ENCODE results near the gene MIB1. TPM values are rescaled to one million over a fixed set of nuclear protein-coding genes. Genes with fewer than 3 reads are reported as not detected.

MIB1 gene
- total RNA-seq, 1 donor from 2014 or later = 16.5 TPM

DNA sequence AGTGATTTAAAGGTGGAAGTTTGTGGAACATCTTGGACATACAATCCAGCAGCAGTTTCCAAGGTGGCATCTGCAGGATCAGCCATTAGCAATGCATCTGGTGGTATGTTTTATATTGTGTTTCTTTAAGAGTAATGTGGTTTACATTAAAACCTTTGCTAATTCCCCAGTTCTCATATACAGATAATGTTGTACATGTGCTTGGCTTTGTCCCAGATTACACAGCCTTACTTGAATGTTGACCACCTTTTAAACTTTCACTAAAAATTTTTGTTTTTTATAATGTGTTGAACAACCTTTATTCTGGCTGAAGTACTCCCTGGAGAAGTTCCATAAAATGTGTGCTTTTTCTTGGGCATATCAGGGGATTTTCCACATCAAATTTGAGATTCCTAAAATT, 57.5 kb downstream of the MIB1 start:
- ATAC-seq (ENCODE audit: poor library complexity) = no peak
- intact Hi-C loops (cut with DNase I) = no loop called here
- DNase-seq = no peak

DNA sequence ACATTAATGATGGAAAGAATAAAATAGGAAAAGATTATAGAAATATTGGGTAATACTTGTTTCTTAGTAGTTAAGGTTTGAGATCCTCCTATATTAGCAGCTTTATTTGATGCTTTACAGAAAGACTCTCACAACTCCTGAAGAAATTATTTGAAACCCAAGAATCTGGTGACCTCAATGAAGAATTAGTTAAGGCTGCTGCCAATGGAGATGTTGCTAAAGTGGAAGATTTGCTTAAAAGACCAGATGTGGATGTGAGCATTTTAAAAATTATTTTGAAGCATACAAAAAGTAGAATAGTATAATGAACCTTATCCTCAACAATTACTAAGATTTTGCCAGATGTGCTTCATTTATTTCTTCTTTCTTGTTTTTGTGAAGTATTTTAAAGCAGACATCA, 59.1 kb downstream of the MIB1 start:
- intact Hi-C loops (cut with DNase I) = no loop called here
- no peak for DNase-seq
- ATAC-seq (ENCODE audit: poor library complexity) = no peak

DNA sequence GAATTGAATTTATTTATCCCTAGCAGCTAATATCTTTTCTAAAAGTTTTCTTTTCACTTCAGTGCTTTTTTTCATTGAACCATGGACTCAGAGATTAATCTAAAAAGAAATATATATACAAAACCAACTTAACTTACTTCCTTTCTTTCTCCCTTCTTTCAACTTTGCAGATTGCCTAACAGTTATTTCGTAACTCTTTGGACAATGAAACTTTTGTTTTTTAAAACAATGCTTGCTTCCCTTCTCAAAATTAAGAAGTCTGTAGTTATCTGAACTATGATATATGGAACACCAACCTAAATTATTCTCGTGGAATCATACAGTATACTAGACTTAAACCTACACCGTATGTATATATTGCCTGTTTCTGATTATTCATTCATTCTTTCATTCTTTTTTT, 62.9 kb downstream of the MIB1 start:
- no peak for DNase-seq
- intact Hi-C loops (cut with DNase I) = no loop called here
- ATAC-seq (ENCODE audit: poor library complexity) = no peak

DNA sequence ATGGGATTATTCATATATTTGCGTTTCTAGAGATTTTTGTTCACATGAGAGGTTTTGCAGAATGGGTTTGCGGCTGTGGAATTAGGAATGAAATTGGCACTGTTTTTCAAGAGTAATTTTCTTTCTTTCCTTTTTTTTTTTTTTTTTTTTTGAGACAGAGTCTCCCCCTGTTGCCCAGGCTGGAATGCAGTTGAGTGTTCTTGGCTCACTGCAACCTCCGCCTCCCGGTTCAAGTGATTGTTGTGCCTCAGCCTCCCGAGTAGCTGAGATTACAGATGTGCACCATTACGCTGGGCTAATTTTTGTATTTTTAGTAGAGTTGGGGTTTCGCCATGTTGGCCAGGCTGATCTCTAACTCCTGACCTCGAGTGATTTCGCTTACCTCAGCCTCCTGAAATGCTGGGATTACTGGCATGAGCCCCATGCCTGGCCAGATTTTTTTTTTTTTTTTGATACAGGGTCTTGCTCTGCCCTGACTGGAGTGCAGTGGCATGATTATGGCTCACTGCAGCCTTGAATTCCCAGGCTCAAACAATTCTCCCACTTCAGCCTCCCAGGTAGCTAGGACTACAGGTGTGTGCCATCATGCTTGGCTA, 65.3 kb downstream of the MIB1 start:
- intact Hi-C loops (cut with DNase I) = no loop called here
- peak; percentile 40 for DNase-seq
- peak; percentile 46 for ATAC-seq (ENCODE audit: poor library complexity)

DNA sequence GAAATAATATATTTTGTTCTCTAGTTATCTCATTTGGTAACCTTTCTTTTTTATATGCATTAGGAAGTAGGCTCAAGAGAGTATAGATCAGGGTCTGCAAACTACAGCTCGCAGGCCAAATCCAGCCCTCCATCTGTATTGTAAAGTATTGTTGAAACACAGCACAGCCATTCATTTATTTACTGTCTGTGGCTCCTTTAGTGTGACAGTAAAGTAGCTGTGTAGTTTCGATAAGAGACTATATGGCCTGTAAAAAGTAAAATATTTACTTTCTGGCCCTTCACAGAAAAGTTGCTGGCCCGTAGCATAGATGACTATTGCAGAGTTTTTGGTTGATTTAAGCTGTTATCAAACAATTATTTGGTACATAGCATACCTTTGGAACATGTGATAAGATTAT, 67.6 kb downstream of the MIB1 start:
- intact Hi-C loops (cut with DNase I) = no loop called here
- ATAC-seq (ENCODE audit: poor library complexity) = no peak
- no peak for DNase-seq

DNA sequence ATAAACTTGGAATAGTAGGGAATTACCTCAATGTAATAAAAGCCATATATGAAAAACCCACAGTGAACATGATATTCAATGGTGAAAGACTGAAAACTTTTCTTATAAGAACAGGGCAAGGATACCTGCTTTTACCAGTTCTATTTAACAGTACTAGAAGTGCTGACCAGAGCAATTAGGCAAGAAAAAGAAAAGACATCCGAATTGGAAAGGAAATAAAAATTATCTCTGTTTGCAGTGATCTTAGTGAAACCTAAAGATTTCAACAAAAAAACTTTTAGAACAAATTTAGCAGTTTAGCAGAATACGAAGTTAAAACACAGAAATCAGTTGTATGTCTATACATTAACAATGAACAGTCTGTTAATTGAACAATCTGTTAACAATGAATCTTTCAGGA, 69.1 kb downstream of the MIB1 start:
- intact Hi-C loops (cut with DNase I) = no loop called here
- DNase-seq = no peak
- no peak for ATAC-seq (ENCODE audit: poor library complexity)

DNA sequence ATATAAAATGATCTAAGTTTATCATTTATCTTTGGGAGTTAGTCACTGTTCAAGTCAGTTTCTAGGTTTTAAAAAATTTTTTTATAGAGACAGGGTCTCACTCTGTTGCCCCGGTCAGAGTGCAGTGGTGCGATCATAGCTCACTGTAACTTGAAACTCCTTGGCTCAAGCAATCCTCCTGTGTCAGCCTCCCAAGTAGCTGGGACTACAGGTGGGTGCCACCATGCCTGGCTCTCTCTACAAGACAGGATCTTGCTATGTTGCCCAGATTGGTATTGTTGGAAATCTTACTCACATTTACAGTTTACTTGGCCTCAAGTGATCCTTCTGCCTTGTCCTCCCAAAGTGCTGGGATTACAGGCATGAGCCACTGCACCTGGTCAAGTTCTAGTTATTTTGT, 74.5 kb downstream of the MIB1 start:
- DNase-seq (no peak), ATAC-seq (ENCODE audit: poor library complexity) (no peak)
- intact Hi-C loops (cut with DNase I) = no loop called here

DNA sequence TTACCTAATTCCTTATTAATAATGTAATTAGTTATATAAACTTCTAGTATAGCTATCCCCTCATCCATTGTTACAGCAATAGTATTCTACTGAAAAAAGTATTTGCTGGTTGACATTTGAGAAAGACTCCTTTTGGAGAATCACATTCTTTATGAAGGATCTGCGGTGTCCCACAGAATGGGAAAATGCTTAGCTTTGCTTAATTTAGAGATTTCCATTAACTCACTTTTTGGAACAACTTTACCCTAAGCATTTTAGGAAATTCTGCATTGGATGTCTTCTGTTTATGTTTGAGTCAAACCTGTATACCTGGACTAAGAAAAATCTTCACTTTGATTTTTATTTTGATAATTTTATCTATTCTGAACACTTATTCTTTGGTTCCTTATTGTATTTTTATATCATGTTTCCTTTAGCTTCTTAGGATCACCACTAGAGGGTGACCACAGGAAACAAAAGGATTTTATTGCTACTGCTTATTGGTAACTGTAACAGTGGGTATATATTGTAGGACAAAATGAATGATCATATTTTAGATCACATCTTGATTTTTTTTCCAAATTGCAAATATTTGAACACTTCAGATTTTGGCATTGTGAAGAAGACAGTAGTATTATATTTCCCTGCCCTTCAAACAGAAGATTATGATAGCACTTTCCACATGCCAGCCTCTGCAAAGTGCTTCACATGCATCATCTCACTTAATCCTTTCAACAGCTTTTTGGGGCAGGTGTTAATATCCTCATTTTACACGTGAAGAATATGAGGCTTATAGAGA, 79.6 kb downstream of the MIB1 start:
- DNase-seq = no peak
- peak; percentile 38 for ATAC-seq (ENCODE audit: poor library complexity)
- intact Hi-C loops (cut with DNase I) = loop anchor here (2.0 kb wide), 1 partner anchor 31 kb away; no protein-coding TSS in a partner anchor

DNA sequence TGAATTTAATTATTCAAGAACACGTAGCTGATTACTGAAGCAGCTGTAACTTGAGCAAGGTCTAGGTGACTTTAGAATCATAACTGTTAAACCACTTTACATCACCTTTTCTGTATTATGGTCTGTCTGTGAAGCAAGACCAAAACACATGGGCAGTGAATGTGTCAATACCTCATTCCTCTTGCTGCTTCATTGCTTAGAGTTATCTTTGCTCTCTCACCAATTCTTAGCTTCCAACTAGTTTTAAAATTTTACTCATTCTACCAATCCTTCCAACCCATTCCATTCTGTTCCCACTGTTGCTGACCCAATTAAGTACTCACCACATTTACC, 80.2 kb downstream of the MIB1 start:
- intact Hi-C loops (cut with DNase I) = loop anchor here (2.0 kb wide), 1 partner anchor 30 kb away; no protein-coding TSS in a partner anchor
- no peak for ATAC-seq (ENCODE audit: poor library complexity)
- no peak for DNase-seq

DNA sequence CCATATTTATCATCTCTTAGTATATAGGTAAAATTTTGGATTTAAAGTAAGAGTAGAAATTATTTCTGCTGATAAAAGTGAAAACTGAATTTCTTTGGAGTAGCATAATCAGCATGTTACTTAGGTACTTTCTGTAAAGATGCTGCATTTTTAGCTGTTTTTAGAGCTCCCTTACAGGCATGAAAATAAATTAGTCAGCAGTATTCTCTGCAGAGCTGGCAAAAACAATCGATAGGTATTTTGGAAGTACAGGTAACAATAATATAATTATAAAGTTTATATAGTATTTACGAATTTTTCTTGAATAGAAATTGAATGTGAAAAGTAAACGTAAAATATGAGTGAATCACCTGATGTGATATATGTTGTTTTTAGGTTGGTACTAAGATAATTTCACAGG, 83.3 kb downstream of the MIB1 start:
- DNase-seq (no peak), ATAC-seq (ENCODE audit: poor library complexity) (no peak)
- intact Hi-C loops (cut with DNase I) = no loop called here

DNA sequence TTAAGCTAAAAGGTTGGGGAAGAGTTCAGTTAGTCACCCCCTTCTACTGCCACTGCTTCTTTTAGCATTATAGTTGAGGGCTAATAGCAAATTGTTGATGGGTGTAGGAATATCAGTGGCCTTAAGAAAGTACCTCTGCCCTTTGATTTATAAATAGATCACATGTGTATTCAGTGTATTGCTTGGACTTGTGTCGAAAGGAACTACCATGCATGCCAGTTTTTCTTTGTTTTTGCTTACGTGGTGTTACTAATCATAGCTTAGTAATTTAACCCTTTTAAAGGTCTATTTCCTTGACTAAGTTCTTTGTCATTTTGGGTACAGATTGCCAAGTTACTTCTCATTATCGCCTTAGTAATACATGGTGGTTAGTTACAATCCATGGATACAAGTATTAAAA, 85.6 kb downstream of the MIB1 start:
- peak; percentile 73 for ATAC-seq (ENCODE audit: poor library complexity)
- intact Hi-C loops (cut with DNase I) = no loop called here
- DNase-seq = no peak

DNA sequence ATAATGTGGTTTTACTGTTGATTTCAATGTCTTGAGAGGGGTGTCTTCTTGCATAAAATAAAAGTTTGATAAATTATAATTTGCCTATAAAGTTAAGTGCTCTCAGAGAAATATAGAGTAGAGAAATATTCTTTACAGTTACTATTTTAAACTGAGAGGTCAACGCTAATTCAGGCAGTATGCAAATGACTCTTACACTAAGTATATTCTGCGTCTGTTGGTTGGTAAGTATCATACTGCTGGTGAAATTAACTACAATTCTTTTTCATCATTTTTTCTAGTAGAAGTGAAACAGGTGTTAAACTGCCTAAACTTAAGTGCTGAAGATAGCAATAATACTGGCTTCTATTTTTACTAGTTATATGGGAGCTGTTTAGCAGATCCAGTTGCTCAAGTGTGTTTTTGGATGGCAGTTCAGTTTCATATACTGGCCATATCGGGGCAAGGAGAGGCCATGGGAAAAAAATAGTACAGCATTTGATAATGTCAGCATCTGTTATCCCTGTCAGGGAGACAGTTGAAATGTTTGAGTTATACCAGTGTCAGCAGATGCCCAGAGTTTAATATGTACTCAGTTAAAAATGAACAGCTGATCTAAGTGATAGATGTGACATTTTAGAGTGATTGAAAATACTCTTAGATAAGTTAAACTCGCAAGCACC, 86.2 kb downstream of the MIB1 start:
- DNase-seq = no peak
- ATAC-seq (ENCODE audit: poor library complexity) = peak; percentile 73
- intact Hi-C loops (cut with DNase I) = no loop called here

DNA sequence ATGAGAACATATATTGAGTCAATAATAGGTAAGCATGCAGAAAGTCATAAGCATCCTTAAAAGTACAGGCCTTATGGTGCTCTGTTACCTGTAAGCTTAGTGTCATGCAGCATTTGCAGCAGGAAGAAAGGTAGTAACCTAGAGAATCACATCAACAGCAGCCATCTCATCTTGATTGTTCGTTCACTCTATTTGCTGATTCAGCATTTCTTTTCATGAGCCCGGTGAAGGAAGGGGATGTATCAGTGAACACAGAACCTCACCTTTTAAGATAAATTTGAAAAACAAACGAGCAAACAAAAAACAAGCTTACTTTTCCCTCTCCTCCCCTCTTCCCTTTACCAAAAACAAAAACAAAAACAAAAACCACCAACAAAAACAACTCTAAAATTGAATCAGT, 89.9 kb downstream of the MIB1 start:
- intact Hi-C loops (cut with DNase I) = no loop called here
- ATAC-seq (ENCODE audit: poor library complexity) (no peak), DNase-seq (no peak)

DNA sequence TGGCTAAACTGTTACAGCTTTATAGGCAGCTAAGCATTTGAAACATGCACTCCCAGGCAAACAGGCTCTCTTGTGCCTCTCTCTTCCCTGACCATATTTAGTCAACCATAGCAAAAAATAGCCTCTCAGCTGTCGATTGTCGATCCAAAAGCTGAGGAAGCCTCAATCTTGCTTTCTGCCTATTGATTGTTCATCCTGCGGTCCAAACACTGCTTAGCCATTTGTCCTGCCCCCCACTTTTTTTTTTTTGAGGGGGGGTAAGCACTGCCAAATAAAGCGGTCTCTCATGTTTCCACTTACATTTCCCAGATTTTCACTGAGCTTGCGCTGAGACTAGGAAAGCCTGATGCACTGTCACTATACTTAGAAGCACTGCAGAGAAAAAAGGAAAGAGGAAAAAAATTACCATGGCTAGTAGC, 90.8 kb downstream of the MIB1 start:
- ATAC-seq (ENCODE audit: poor library complexity) (peak; percentile 75), DNase-seq (no peak)
- intact Hi-C loops (cut with DNase I) = no loop called here

DNA sequence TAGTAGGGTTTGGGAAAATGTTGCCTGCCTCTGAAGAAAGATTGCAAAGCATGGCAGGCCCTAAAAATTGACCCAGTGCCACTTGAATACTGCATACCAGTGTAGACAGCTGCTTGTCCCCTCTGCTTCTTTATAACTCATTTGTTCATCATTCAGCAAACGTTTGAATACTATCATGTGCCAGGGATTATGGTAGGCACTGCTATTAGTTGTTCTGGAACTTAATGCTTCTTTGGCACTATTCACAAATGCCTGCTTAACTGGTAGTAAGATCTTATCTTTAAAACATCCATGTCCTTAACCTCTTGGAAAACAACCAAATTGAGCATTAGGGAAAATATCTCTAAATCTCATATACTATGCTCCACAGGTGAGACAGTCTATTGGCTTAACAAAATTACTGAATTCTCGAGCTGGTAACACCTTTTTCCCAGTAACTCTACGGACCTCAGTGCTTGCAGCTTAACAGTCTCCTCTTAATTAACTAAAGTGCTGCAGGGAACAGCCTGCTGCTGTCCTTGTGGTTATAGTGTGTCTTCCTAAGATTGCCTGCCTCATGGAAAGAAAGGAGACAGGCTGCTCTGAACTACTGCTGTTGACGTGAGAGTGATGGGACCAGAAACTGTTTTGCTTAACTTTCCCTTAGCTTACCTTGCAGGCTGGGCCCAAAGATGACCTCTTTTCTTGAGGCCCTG, 93.2 kb downstream of the MIB1 start:
- intact Hi-C loops (cut with DNase I) = no loop called here
- DNase-seq (no peak), ATAC-seq (ENCODE audit: poor library complexity) (peak; percentile 57)

DNA sequence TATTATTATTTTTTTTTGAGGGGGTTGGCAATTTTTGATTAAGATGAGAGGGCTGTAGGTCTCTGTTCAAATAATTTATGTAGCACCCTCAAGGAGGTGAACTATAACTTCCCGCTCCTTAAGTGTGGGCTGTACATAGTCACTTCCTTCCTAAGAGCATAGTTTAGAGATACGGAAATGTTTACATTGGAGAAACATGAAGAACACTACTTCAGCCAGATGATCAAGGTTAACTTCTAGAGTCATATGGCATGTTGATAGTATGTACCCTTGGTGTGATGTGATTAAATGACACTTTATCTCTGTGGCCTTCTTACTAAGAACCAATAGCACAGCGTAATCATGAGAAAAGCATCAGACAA, 93.7 kb downstream of the MIB1 start:
- no peak for ATAC-seq (ENCODE audit: poor library complexity)
- intact Hi-C loops (cut with DNase I) = no loop called here

DNA sequence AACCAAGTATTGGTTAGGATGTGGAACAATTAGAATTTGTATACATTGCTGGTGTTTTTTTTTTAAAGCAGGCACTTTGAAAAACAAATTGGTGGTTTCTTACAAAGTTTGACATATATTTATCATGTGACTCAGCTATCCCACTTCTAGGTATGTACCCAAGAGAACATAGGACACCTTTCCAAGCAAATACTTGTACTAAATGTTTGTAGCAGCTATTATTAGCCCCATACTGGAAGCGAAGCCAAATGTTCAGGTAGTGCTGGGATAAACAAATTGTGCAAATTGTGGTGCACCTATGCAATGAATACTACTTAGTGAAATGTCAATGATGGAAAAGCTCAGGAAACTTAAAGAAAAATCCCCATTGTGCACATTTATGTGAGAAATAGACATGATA, 101.0 kb downstream of the MIB1 start:
- no peak for ATAC-seq (ENCODE audit: poor library complexity)
- intact Hi-C loops (cut with DNase I) = no loop called here
- DNase-seq = no peak

More for the DNA sequence above, 93.7 kb downstream of the MIB1 start:
- DNase-seq = no peak

DNA sequence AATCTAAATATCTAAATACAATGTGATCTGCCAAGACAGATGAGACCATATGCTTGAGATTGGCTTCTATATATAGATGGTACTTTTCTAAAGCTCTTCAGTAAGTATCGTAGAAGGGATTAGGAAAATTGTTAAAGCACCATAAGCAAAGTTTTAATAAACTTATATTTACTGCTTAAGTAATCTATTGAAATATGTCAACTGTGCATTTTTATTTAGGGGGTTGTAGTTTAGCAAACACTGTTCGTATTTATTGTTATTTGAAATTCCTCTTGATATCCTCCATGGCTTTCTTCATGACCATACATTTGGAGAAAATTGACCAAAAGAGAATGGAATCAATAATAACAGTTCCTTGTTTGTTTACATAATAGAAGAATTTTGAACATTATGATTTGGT, 102.7 kb downstream of the MIB1 start:
- intact Hi-C loops (cut with DNase I) = no loop called here
- no peak for ATAC-seq (ENCODE audit: poor library complexity)
- no peak for DNase-seq

DNA sequence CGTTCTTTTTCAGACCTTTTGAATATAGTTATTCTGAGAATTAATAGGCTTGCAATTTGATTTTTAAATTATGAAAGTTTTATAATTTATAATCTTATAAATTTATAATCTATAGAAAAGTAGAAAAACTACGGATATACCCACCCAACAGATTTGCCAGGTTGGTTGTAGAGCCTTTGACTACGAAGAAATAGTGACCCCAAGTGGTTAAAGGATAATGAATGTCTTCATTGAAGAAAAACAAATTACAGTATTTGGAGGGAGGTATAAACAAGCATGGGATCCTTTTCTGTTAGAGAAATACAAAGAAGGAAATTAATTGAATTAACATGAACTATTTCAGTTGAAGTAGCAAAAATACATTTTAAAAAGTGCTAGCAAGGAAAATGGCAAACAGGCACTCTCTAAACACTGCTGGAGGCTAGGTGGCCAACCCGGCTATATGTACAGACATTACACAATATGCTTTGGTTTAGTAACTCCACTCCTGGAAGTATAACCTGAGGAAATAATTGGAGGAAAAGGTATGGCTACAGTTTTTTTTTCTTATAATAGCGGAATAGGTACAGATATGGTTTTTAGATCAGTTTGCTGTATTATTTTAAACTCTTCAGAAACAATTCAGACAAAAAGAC, 110.9 kb downstream of the MIB1 start:
- no peak for DNase-seq
- ATAC-seq (ENCODE audit: poor library complexity) = peak; percentile 68
- intact Hi-C loops (cut with DNase I) = loop anchor here (2.0 kb wide), 1 partner anchor 31 kb away; no protein-coding TSS in a partner anchor
